K562 (cell line): Measurements from ENCODE around the gene C10orf53.
"Not testable (repeated sequence)": the region's sequence is repeated elsewhere in the genome, so short reads cannot be mapped to it uniquely, and the experiment has no call there.

ENCODE experiments used
- ARHGAP35 ChIP-seq: fragments of 450-650 bp; IDR thresholded peaks from 2 replicates; pipeline ENCODE4 v1.6.1; 2018; ENCODE audit not compliant: partially characterized antibody
- FOXA1 ChIP-seq: fragments of 450-650 bp; IDR thresholded peaks from 2 replicates; pipeline ENCODE4 v1.6.1; 2016; ENCODE audit warnings: mild to moderate bottlenecking, borderline replicate concordance
- NCOA6 ChIP-seq: fragments of 450-650 bp; IDR thresholded peaks from 2 replicates; pipeline ENCODE4 v1.6.1; 2017; ENCODE audit warnings: mild to moderate bottlenecking
- PHB2 ChIP-seq: fragments of 450-650 bp; IDR thresholded peaks from 2 replicates; pipeline ENCODE4 v1.6.1; 2017; ENCODE audit warnings: low read depth
- TCF7L2 ChIP-seq: fragments of 150-350 bp; IDR thresholded peaks from 2 replicates; pipeline ENCODE4 v1.6.1; 2016; ENCODE audit warnings: low read depth, mild to moderate bottlenecking, low read length, moderate library complexity

DNA sequence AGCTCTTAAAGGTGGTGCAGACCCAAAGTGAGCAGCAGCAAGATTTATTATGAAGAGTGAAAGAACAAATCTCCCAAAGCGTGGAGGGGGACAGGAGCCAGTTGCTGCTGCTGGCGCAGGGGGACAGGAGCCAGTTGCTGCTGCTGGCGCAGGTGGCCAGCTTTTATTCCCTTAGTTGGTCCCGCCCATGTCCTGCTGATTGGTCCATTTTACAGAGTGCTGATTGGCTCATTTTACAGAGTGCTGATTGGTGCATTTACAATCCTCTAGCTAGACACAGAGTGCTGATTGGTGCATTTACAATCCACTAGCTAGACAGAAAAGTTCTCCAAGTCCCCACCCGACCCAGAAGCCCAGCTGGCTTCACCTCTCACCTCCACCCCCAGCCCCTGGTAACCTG is 3.0 kb downstream of the C10orf53 start:
- TF ChIP-seq TCF7L2, PHB2, NCOA6, ARHGAP35, FOXA1: not testable (repeated sequence)
